H1 (cell line): Measurements from ENCODE around the gene VPS11. TPM values are rescaled to one million over a fixed set of nuclear protein-coding genes. Genes with fewer than 3 reads are reported as not detected.

Experiments used
- CTCF ChIA-PET: fragments of 300-600 bp; sonication (Branson Sonifier 250); formaldehyde crosslinking; loops from one replicate; lab custom pipeline; 2021; ENCODE audit not compliant: partially characterized antibody; lab: Charles Lee
- POLR2A ChIA-PET: fragments of 300-600 bp; sonication (Branson Sonifier 250); formaldehyde crosslinking; loops from one replicate; lab custom pipeline; 2021; ENCODE audit warnings: inconsistent platforms; ENCODE audit not compliant: partially characterized antibody; lab: Charles Lee
- DNase-seq, 2 experiments: peaks; one replicate each; pipeline versions ENCODE4 v3.0.0 to v3.0.0-alpha.2; 2010 to 2022; ENCODE audit warnings: low spot score in 2 of 2, low read depth in 1 of 2, mixed read lengths in 1 of 2
- FAIRE-seq: peaks from 2 replicates; lab custom pipeline; 2011; peaks lifted over from hg19 to GRCh38; lab: Jason Lieb, UNC
- H2AFZ ChIP-seq: 2 replicates; pipeline ENCODE4 v1.8.1; 2012; ENCODE audit warnings: low read length, inconsistent platforms
- H2AK5ac ChIP-seq: 2 replicates; pipeline ENCODE4 v1.6.1; 2013; ENCODE audit warnings: low read depth, low read length
- H2BK120ac ChIP-seq: replicated peaks from 2 replicates; pipeline ENCODE3; 2013; ENCODE audit warnings: low read depth, low read length, inconsistent platforms
- H2BK12ac ChIP-seq: 2 replicates; pipeline ENCODE4 v1.6.1; 2013; ENCODE audit warnings: low read depth, low read length
- H2BK15ac ChIP-seq: 2 replicates; pipeline ENCODE4 v1.6.1; 2013; ENCODE audit warnings: low read length
- H2BK20ac ChIP-seq: 2 replicates; pipeline ENCODE4 v1.6.1; 2013; ENCODE audit warnings: low read length
- H2BK5ac ChIP-seq: 2 replicates; pipeline ENCODE4 v1.6.1; 2013; ENCODE audit warnings: low read depth, low read length
- H3K14ac ChIP-seq: 2 replicates; pipeline ENCODE4 v1.6.1; 2013; ENCODE audit warnings: inconsistent platforms; ENCODE audit not compliant: insufficient read length
- H3K18ac ChIP-seq: 2 replicates; pipeline ENCODE4 v1.6.1; 2013; ENCODE audit warnings: low read length; ENCODE audit errors: extremely low read depth
- H3K23ac ChIP-seq: 2 replicates; pipeline ENCODE4 v1.6.1; 2013; ENCODE audit warnings: inconsistent platforms; ENCODE audit not compliant: insufficient read length
- H3K23me2 ChIP-seq: 2 replicates; pipeline ENCODE4 v1.6.1; 2013; ENCODE audit warnings: low read depth, low read length
- H3K27ac ChIP-seq: 2 replicates; pipeline ENCODE4 v1.6.1; 2011; ENCODE audit warnings: low read depth, low read length, inconsistent platforms
- H3K27me3 ChIP-seq, 4 experiments: replicated peaks in 1 of 4; 1 replicate in 1 of 4; 2 replicates in 3 of 4; pipeline versions ENCODE4 v1.6.1 to v1.8.1; 2011 to 2013; ENCODE audit warnings: low read length in 3 of 4, mild to moderate bottlenecking in 3 of 4, inconsistent platforms in 2 of 4, mixed read lengths in 2 of 4, moderate library complexity in 1 of 4; ENCODE audit not compliant: control insufficient read depth in 3 of 4, insufficient read depth in 3 of 4; ENCODE audit errors: extremely low read depth in 1 of 4
- H3K36me3 ChIP-seq, 4 experiments: 2 replicates each; pipeline versions ENCODE4 v1.6.1 to v1.8.1; 2011 to 2013; ENCODE audit warnings: mild to moderate bottlenecking in 4 of 4, low read length in 3 of 4, moderate library complexity in 2 of 4, control low read depth in 1 of 4, inconsistent platforms in 1 of 4; ENCODE audit not compliant: insufficient read depth in 4 of 4, control insufficient read depth in 2 of 4
- H3K4ac ChIP-seq: replicated peaks from 2 replicates; pipeline ENCODE3; 2013; ENCODE audit warnings: low read length, low read depth, mixed read lengths, inconsistent platforms; ENCODE audit not compliant: insufficient read length
- H3K4me1 ChIP-seq, 4 experiments: replicated peaks in 1 of 4; 1 replicate in 1 of 4; 2 replicates in 3 of 4; pipeline versions ENCODE4 v1.6.1 to v1.8.1; 2011 to 2013; ENCODE audit warnings: low read length in 3 of 4, inconsistent platforms in 2 of 4, mixed read lengths in 1 of 4; ENCODE audit not compliant: insufficient read depth in 4 of 4, control insufficient read depth in 3 of 4
- H3K4me2 ChIP-seq, 2 experiments: 2 replicates each; pipeline versions ENCODE4 v1.6.1 to v1.8.1; 2011 to 2013; ENCODE audit warnings: low read depth in 2 of 2, low read length in 2 of 2, control low read depth in 1 of 2, inconsistent platforms in 1 of 2, mild to moderate bottlenecking in 1 of 2; ENCODE audit not compliant: insufficient read depth in 1 of 2
- H3K4me3 ChIP-seq, 4 experiments: fragments of 200-600, 300-600 bp in 1 of 4; sonication (generic), shearing (Covaris generic), sonication (Bioruptor Twin) in 1 of 4; 2 replicates each; pipeline versions ENCODE4 v1.5.1 to v1.8.1; 2011 to 2016; ENCODE audit warnings: low read length in 4 of 4, low read depth in 3 of 4, control low read depth in 2 of 4, inconsistent platforms in 2 of 4, mild to moderate bottlenecking in 2 of 4, mixed read lengths in 1 of 4, moderate library complexity in 1 of 4; ENCODE audit not compliant: insufficient read depth in 2 of 4; ENCODE audit errors: extremely low read depth in 1 of 4
- H3K56ac ChIP-seq: replicated peaks from 2 replicates; pipeline ENCODE3; 2013; ENCODE audit warnings: low read depth, mild to moderate bottlenecking, mixed read lengths, low read length, inconsistent platforms; ENCODE audit not compliant: insufficient read length
- H3K79me1 ChIP-seq: 2 replicates; pipeline ENCODE4 v1.6.1; 2013; ENCODE audit warnings: low read depth, low read length, control low read depth
- H3K79me2 ChIP-seq, 2 experiments: 2 replicates each; pipeline versions ENCODE4 v1.6.1 to v1.8.1; 2012 to 2013; ENCODE audit warnings: low read length in 2 of 2, mild to moderate bottlenecking in 2 of 2, inconsistent platforms in 1 of 2; ENCODE audit not compliant: insufficient read depth in 2 of 2, control insufficient read depth in 1 of 2
- H3K9ac ChIP-seq, 4 experiments: replicated peaks in 1 of 4; 1 replicate in 1 of 4; 2 replicates in 3 of 4; pipeline versions ENCODE4 v1.6.1 to v1.8.1; 2011 to 2013; ENCODE audit warnings: low read depth in 3 of 4, low read length in 3 of 4, control low read depth in 2 of 4, mild to moderate bottlenecking in 2 of 4, moderate library complexity in 2 of 4, inconsistent platforms in 1 of 4; ENCODE audit errors: extremely low read depth in 1 of 4
- H3K9me3 ChIP-seq, 2 experiments: 2 replicates each; pipeline versions ENCODE4 v1.6.1 to v1.8.1; 2012 to 2013; ENCODE audit warnings: mild to moderate bottlenecking in 2 of 2, moderate library complexity in 2 of 2, control low read depth in 1 of 2, inconsistent platforms in 1 of 2, low read depth in 1 of 2, low read length in 1 of 2, mixed read lengths in 1 of 2; ENCODE audit not compliant: insufficient read depth in 2 of 2
- H4K20me1 ChIP-seq, 2 experiments: replicated peaks in 1 of 2; 2 replicates each; pipeline versions ENCODE3 to v1.8.1; 2011 to 2013; ENCODE audit warnings: inconsistent platforms in 2 of 2, low read length in 2 of 2, mild to moderate bottlenecking in 1 of 2; ENCODE audit not compliant: insufficient read depth in 2 of 2, control insufficient read depth in 1 of 2
- H4K5ac ChIP-seq: 2 replicates; pipeline ENCODE4 v1.6.1; 2013; ENCODE audit warnings: low read length, low read depth, mixed read lengths, inconsistent platforms; ENCODE audit not compliant: insufficient read length
- H4K8ac ChIP-seq: 2 replicates; pipeline ENCODE4 v1.8.0; 2013; ENCODE audit warnings: mild to moderate bottlenecking, moderate library complexity, low read length, inconsistent platforms; ENCODE audit not compliant: insufficient read depth; ENCODE audit errors: extremely low read depth
- H4K91ac ChIP-seq: replicated peaks from 2 replicates; pipeline ENCODE3; 2013; ENCODE audit warnings: low read length, mixed read lengths, inconsistent platforms; ENCODE audit not compliant: insufficient read length
- WGBS, 2 experiments: shearing (Covaris generic) in 1 of 2; methylation state at CpG; one replicate each; pipeline versions ENCODE4 v1.1.6 to v1.1.7; 2013 to 2015; ENCODE audit warnings: low lambda C conversion rate in 2 of 2, mixed read lengths in 2 of 2, inconsistent platforms in 1 of 2, low coverage in 1 of 2, missing lambda C conversion rate in 1 of 2; ENCODE audit not compliant: insufficient replicate concordance in 2 of 2, insufficient coverage in 1 of 2, insufficient read length in 1 of 2; ENCODE audit errors: extremely low coverage in 1 of 2, missing lambda C conversion rate in 1 of 2; 5-methylcytosine and 5-hydroxymethylcytosine counted together
- polyA plus RNA-seq, 7 experiments: library from polyadenylated mRNA; depleted of rRNA in 3 of 7; stranded (reverse) in 5 of 7; unstranded in 2 of 7; fragments of >200 nt in 5 of 7; fragments of 200-250 nt in 2 of 7; gene quantifications; 1 replicate in 5 of 7; 2 replicates in 1 of 7; 4 replicates in 1 of 7; pipeline versions ENCODE4 v1.2.1 to v1.2.3, GENCODE V29; 2011 to 2013; ENCODE audit warnings: missing spikeins in 2 of 7, mixed read lengths in 2 of 7
- total RNA-seq: library from RNA; stranded (reverse); fragmentation: NEBNext Ultra II Directional; extraction: Animal tissue kit (Norgen Biotek cat#: 25700); gene quantifications from 2 replicates; pipeline ENCODE4 v1.2.1, GENCODE V29; 2021
- TF ChIP-seq, protein P1 (sequence below): IDR thresholded peaks from 2 replicates; pipeline ENCODE4 v1.6.1; 2012; ENCODE audit warnings: inconsistent platforms

Gene VPS11
- total and polyA plus RNA-seq, 2 of the 8 experiments (the other 6 are each of a cell fraction or from before 2014, with no cell fraction given): 13.1 to 15.5 TPM

DNA sequence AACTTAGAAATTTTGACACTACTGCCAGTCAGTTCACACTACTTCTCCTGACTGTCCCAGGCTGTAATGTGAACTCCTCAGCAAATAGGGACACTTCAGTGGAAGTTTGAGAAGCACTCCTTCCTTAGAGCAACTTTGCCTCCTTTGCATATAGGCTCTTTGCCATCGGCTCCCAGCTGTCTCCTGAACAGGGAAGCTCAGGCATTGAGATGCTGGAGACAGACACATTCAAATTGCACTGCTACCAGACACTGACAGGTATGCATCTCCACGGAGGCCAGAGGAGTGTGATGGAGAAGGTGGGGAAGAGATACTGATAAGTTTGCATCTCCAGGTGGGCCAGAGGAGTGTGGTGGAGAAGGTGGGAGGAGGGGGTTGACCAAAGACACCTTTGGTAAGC lies 47.6 kb upstream of the VPS11 start:
- H2AK5ac ChIP-seq: no peak overlapping the region
- H3K56ac ChIP-seq: no peak overlapping the region
- no peak overlapping the region for H2BK12ac ChIP-seq
- no peak overlapping the region for H4K91ac ChIP-seq
- H3K23me2 ChIP-seq: no peaks in the 10 kb centered on the region; the same call in 1 of the 2 replicates
- peak overlapping the region in 3 of 4 experiments; percentile 94 to 99 (median 96); a peak in 4 of 8 replicates for H3K4me3 ChIP-seq
- peaks cover 0 to 10% of the 10 kb centered on the region in 2 experiments for H4K20me1 ChIP-seq
- no peak overlapping the region for H2BK20ac ChIP-seq
- 77% methylated on average over 2 of the region's 2 CpGs; no CpG with 5 or more reads in 1 of the 2 experiments for WGBS, 2 experiments
- H3K36me3 ChIP-seq: peaks cover 24 to 57% (median 44%) of the 10 kb centered on the region in 4 experiments
- H4K8ac ChIP-seq: no peak overlapping the region
- no peak overlapping the region for H2BK120ac ChIP-seq
- H2BK5ac ChIP-seq: no peak overlapping the region
- H3K27ac ChIP-seq: no peak overlapping the region
- DNase-seq (no peak), FAIRE-seq (no peak)
- ChIA-PET POLR2A (interaction anchor here (1.1 to 18.5 kb wide), 11 partner anchors 7 to 402 kb away, joined by 3 to 264 read pairs (median 6); partner anchors contain the start of genes CENATAC, DDX6, DPAGT1 and HMBS), CTCF (interaction anchor here (0.7 to 3.0 kb wide), 5 partner anchors 10 to 132 kb away, joined by 3 to 12 read pairs (median 3); partner anchors contain the start of genes C2CD2L and SLC37A4)
- no peaks in the 10 kb centered on the region for H3K9me3 ChIP-seq
- H3K79me1 ChIP-seq: peaks cover 5% of the 10 kb centered on the region
- H3K18ac ChIP-seq: no peak overlapping the region
- H3K23ac ChIP-seq: no peak overlapping the region
- no peak overlapping the region for H3K14ac ChIP-seq
- H4K5ac ChIP-seq: peak overlapping the region; percentile 15
- H3K4me2 ChIP-seq: peak overlapping the region; percentile 48 to 75
- no peak overlapping the region for H3K9ac ChIP-seq
- no peaks in the 10 kb centered on the region for H3K27me3 ChIP-seq
- peaks cover 0 to 9% (median 2%) of the 10 kb centered on the region in 4 experiments; a peak in 4 of 7 replicates for H3K4me1 ChIP-seq
- no peak overlapping the region for H2AFZ ChIP-seq
- H3K79me2 ChIP-seq: peaks cover 15 to 52% of the 10 kb centered on the region in 2 experiments; a peak in 3 of 4 replicates
- no peak overlapping the region for H3K4ac ChIP-seq
- no peak overlapping the region for H2BK15ac ChIP-seq
- TF ChIP-seq, protein P1, sequence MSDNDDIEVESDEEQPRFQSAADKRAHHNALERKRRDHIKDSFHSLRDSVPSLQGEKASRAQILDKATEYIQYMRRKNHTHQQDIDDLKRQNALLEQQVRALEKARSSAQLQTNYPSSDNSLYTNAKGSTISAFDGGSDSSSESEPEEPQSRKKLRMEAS: no peak
